GM13977 (cell line): ENCODE measurements around the gene LHFPL5.

Experiments used
- DNase-seq: peaks from one replicate; pipeline ENCODE4 v3.0.0; 2012; ENCODE audit warnings: low spot score
- CTCF ChIP-seq: IDR thresholded peaks from 2 replicates; pipeline ENCODE4 v1.5.1; 2012; ENCODE audit warnings: mild to moderate bottlenecking, control low read depth; ENCODE audit not compliant: insufficient read depth; ENCODE audit errors: extremely low read depth, missing control alignments
- in situ Hi-C: fragments of 300-500 bp; cut with MboI; formaldehyde crosslinking; loops from one replicate; pipeline ENCODE4 v1.12.0; 2022; ENCODE audit warnings: low sequenced_read_pairs, low pct_unique_long_range_greater_than_20kb, mixed read lengths, inconsistent platforms; ENCODE audit not compliant: unreplicated experiment

Gene LHFPL5

GRCh38 chr6:35781290-35781689 lies 23.9 kb upstream of the LHFPL5 start:
- in situ Hi-C loops: no loop called here
- no peak for DNase-seq
- no peak for TF ChIP-seq CTCF

GRCh38 chr6:35782424-35782823 lies 22.7 kb upstream of the LHFPL5 start:
- TF ChIP-seq CTCF: no peak
- in situ Hi-C loops: no loop called here
- no peak for DNase-seq

- TF ChIP-seq CTCF: no peak
- in situ Hi-C loops: no loop called here
- no peak for DNase-seq
These were observed 21.0 kb upstream of the LHFPL5 start for GRCh38 chr6:35784200-35784599.

GRCh38 chr6:35786272-35786671 lies 18.9 kb upstream of the LHFPL5 start:
- in situ Hi-C loops: no loop called here
- DNase-seq: no peak
- no peak for TF ChIP-seq CTCF

- no peak for DNase-seq
- no peak for TF ChIP-seq CTCF
- in situ Hi-C loops: no loop called here
These were observed 18.3 kb upstream of the LHFPL5 start for GRCh38 chr6:35786810-35787209.

GRCh38 chr6:35787266-35788218 lies 17.6 kb upstream of the LHFPL5 start:
- no peak for TF ChIP-seq CTCF
- in situ Hi-C loops: no loop called here
- DNase-seq: no peak
